Muscle of leg (tissue), 16 donors: ENCODE measurements around the gene KMT5B. TPM values are rescaled to one million over a fixed set of nuclear protein-coding genes. Genes with fewer than 3 reads are reported as not detected.

ENCODE experiments used
- DNase-seq: peaks from one replicate; pipeline ENCODE4 v3.0.0; 2013
- H3K27ac ChIP-seq: one replicate; pipeline ENCODE4 v1.5.1; 2013; ENCODE audit warnings: mild to moderate bottlenecking, low read length, control low read depth
- H3K27me3 ChIP-seq: one replicate; pipeline ENCODE4 v1.6.1; 2013; ENCODE audit warnings: low read length; ENCODE audit not compliant: control insufficient read depth, insufficient read depth
- H3K36me3 ChIP-seq: one replicate; pipeline ENCODE4 v1.6.1; 2013; ENCODE audit warnings: low read length; ENCODE audit not compliant: control insufficient read depth, insufficient read depth
- H3K4me1 ChIP-seq: one replicate; pipeline ENCODE4 v1.6.1; 2013; ENCODE audit warnings: low read length; ENCODE audit not compliant: control insufficient read depth, insufficient read depth
- H3K4me3 ChIP-seq: one replicate; pipeline ENCODE4 v1.5.1; 2013; ENCODE audit warnings: low read length, control low read depth
- H3K9me3 ChIP-seq: replicated peaks from 2 replicates; pipeline ENCODE4 v1.6.1; 2013; ENCODE audit warnings: low read depth, low read length; ENCODE audit not compliant: control insufficient read depth
- WGBS: methylation state at CpG from one replicate; pipeline ENCODE4 v1.1.5; 2013; ENCODE audit warnings: missing lambda C conversion rate; ENCODE audit not compliant: insufficient coverage; 5-methylcytosine and 5-hydroxymethylcytosine counted together
- long read RNA-seq, 11 donors: transcript quantifications; one replicate each; lab custom pipeline, GENCODE V29; 2026
- polyA plus RNA-seq, 8 donors: library from polyadenylated mRNA; unstranded; fragments of 120-200 nt; gene quantifications; one replicate each; pipeline versions ENCODE4 v1.2.1 to v1.2.3, GENCODE V29; 2013; ENCODE audit warnings: inconsistent platforms in 1 of 8, low replicate concordance in 1 of 8; ENCODE audit not compliant: insufficient read length in 8 of 8, insufficient read depth in 1 of 8
- total RNA-seq: library from RNA; stranded (reverse); fragments of 120-200 nt; gene quantifications from one replicate; pipeline ENCODE4 v1.2.4, GENCODE V29; 2013

KMT5B gene
- total RNA-seq (36.1 TPM), polyA plus RNA-seq (10 to 100 TPM; 29.6 to 42.5 (median 39.7) TPM)
- long read RNA-seq, donor 1 = 0 reads
- long read RNA-seq, donor 2 = 0 reads
- long read RNA-seq, donor 3 = 0 reads
- long read RNA-seq, donor 4 = 0 reads
- long read RNA-seq, donor 5, partial matches to known transcripts = 0 of 6 reads
- long read RNA-seq, donor 5, other reads (novel, unspliced or antisense) = 6 of 6 reads
- long read RNA-seq, donor 6, partial matches to known transcripts = 0 of 3 reads
- long read RNA-seq, donor 6, other reads (novel, unspliced or antisense) = 0 of 3 reads
- long read RNA-seq, donor 7 = 0 reads
- long read RNA-seq, donor 8 = 0 reads
- long read RNA-seq, donor 9 = 0 reads
- long read RNA-seq, donor 10, partial matches to known transcripts = 0 of 2 reads
- long read RNA-seq, donor 10, other reads (novel, unspliced or antisense) = 0 of 2 reads
- long read RNA-seq, donor 11 = 0 reads

- Histone ChIP-seq H3K4me3 (peak within 1 kb of the TSS; percentile 88), H3K27ac (peak within 1 kb of the TSS; percentile 88), H3K4me1 (peaks cover 45% of the 10 kb centered on the region), H3K9me3 (no peaks in the 10 kb centered on the region), H3K27me3 (peaks cover 3% of the 10 kb centered on the region), H3K36me3 (no peaks in the 10 kb centered on the region)
- DNase-seq = peak; percentile 86
- under 1% methylated on average over 45 of the region's 60 CpGs for WGBS
Measured at GRCh38 chr11:68213135-68213515, at the start of gene KMT5B. Gene KMT5B, minus strand, starts transcription at chr11:68213296. Its CDS starts 23,220 bp downstream, at chr11:68190076.

- no peak overlapping the region for H3K4me3 ChIP-seq
Measured at GRCh38 chr11:68262544-68262827, 49.4 kb upstream of the KMT5B start.

GRCh38 chr11:68261749-68262543, 48.9 kb upstream of the KMT5B start:
- H3K36me3 ChIP-seq = peaks cover 66% of the 10 kb centered on the region
- no peak overlapping the region for H3K4me3 ChIP-seq
- no peak for DNase-seq
- no peaks in the 10 kb centered on the region for H3K27me3 ChIP-seq
- H3K9me3 ChIP-seq = no peaks in the 10 kb centered on the region
- 94% methylated on average over 24 of the region's 24 CpGs for WGBS
- H3K4me1 ChIP-seq = peaks cover 9% of the 10 kb centered on the region
- no peak overlapping the region for H3K27ac ChIP-seq

More at GRCh38 chr11:68262544-68262827, 49.4 kb upstream of the KMT5B start:
- WGBS = 98% methylated on average over 7 of the region's 8 CpGs
- H3K9me3 ChIP-seq = no peaks in the 10 kb centered on the region
- H3K27ac ChIP-seq = no peak overlapping the region
- DNase-seq = no peak
- no peaks in the 10 kb centered on the region for H3K27me3 ChIP-seq
- peaks cover 4% of the 10 kb centered on the region for H3K4me1 ChIP-seq
- peaks cover 71% of the 10 kb centered on the region for H3K36me3 ChIP-seq

GRCh38 chr11:68261006-68261405, 47.9 kb upstream of the KMT5B start:
- Histone ChIP-seq H3K27ac (no peak overlapping the region), H3K4me1 (peaks cover 18% of the 10 kb centered on the region), H3K27me3 (no peaks in the 10 kb centered on the region), H3K4me3 (no peak overlapping the region), H3K36me3 (peaks cover 57% of the 10 kb centered on the region), H3K9me3 (no peaks in the 10 kb centered on the region)
- no peak for DNase-seq
- WGBS = 72% methylated on average over 12 of the region's 15 CpGs

- Histone ChIP-seq H3K9me3 (no peaks in the 10 kb centered on the region), H3K4me1 (peaks cover 20% of the 10 kb centered on the region), H3K36me3 (peaks cover 51% of the 10 kb centered on the region), H3K4me3 (no peak overlapping the region), H3K27me3 (no peaks in the 10 kb centered on the region), H3K27ac (no peak overlapping the region)
- no peak for DNase-seq
- 93% methylated on average over 6 of the region's 6 CpGs for WGBS
Measured at GRCh38 chr11:68260484-68260883, 47.4 kb upstream of the KMT5B start.

- Histone ChIP-seq H3K36me3 (peaks cover 41% of the 10 kb centered on the region), H3K27ac (no peak overlapping the region), H3K4me1 (peaks cover 22% of the 10 kb centered on the region), H3K4me3 (no peak overlapping the region), H3K27me3 (no peaks in the 10 kb centered on the region), H3K9me3 (no peaks in the 10 kb centered on the region)
- WGBS = 86% methylated on average over 12 of the region's 15 CpGs
- DNase-seq = no peak
Measured at GRCh38 chr11:68259122-68259959, 46.2 kb upstream of the KMT5B start.

- no peak overlapping the region for H3K4me3 ChIP-seq
- peaks cover 29% of the 10 kb centered on the region for H3K4me1 ChIP-seq
- peaks cover 32% of the 10 kb centered on the region for H3K36me3 ChIP-seq
- peaks cover 2% of the 10 kb centered on the region for H3K27me3 ChIP-seq
- WGBS = 88% methylated on average over 10 of the region's 13 CpGs
- H3K27ac ChIP-seq = no peak overlapping the region
- H3K9me3 ChIP-seq = no peaks in the 10 kb centered on the region
- no peak for DNase-seq
Measured at GRCh38 chr11:68258363-68258765, 45.3 kb upstream of the KMT5B start.

GRCh38 chr11:68257477-68258362, 44.6 kb upstream of the KMT5B start:
- 28% methylated on average over 19 of the region's 22 CpGs for WGBS
- peaks cover 2% of the 10 kb centered on the region for H3K27me3 ChIP-seq
- peak; percentile 93 for DNase-seq
- H3K4me1 ChIP-seq = peaks cover 29% of the 10 kb centered on the region
- H3K36me3 ChIP-seq = peaks cover 26% of the 10 kb centered on the region
- no peak overlapping the region for H3K27ac ChIP-seq
- no peak overlapping the region for H3K4me3 ChIP-seq
- H3K9me3 ChIP-seq = no peaks in the 10 kb centered on the region

- no peak overlapping the region for H3K4me3 ChIP-seq
- WGBS = 22% methylated on average over 8 of the region's 9 CpGs
- DNase-seq = no peak
Measured at GRCh38 chr11:68256331-68256741, 43.2 kb upstream of the KMT5B start.

More at GRCh38 chr11:68256331-68256741, 43.2 kb upstream of the KMT5B start:
- Histone ChIP-seq H3K9me3 (no peaks in the 10 kb centered on the region), H3K27ac (peak overlapping the region; percentile 17), H3K4me1 (peaks cover 29% of the 10 kb centered on the region), H3K27me3 (peaks cover 2% of the 10 kb centered on the region), H3K36me3 (peaks cover 12% of the 10 kb centered on the region)
